ENCODE results near the gene SFMBT2.

SFMBT2 gene

DNA sequence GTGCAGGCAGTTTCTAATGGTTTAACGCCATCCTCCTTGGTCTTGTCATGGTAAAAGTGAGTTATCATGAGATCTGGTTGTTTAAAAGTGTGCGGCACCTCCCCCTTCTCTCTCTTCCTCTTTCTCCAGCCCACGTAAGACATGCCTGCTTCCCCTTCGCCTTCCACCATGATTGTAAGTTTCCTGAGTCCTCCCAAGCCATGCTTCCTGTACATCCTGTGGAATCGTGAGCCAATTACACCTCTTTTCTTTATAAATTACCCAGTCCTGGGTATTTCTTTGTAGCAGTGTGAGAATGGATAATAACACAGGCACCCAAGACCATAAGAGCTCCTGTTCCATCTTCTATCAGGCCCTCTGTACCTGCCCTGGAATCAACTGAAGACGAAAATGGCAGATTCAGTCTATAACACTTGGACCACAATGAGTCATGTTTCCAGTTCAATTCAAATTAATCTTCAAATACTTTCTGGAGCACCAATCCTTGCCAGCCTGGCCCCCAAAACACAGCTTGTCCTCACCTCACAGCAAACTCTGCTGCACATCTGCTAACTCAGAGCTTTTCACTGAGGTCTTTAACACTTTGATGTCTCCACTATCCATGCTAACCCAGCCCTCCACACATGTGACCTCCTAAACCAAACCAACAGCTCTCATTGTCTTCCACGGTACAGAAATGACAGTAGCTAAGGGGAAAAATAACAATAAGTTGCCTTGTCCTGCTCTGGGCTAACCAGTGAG lies 73.2 kb downstream of the SFMBT2 start:
- Histone ChIP-seq H3K27ac (ENCODE audit: low read depth, low read length) (no peak overlapping the region), H3K27me3 (ENCODE audit: control insufficient read depth in 5 of 5, insufficient read depth in 4 of 5, low read length in 5 of 5) (no peaks in the 10 kb centered on the region), H3K36me3 (ENCODE audit: control insufficient read depth in 5 of 5, insufficient read depth in 5 of 5, low read length in 5 of 5) (peaks cover 0 to 3% (median 0%) of the 10 kb centered on the region in 5 donors), H3K9ac (ENCODE audit: low read length in 5 of 5) (no peak overlapping the region), H3K4me3 (ENCODE audit: low read depth in 1 of 5, low read length in 5 of 5) (no peak overlapping the region), H3K9me3 (ENCODE audit: control insufficient read depth in 5 of 5, low read length in 5 of 5) (no peaks in the 10 kb centered on the region), H3K4me1 (ENCODE audit: control insufficient read depth in 5 of 5, insufficient read depth in 5 of 5, low read length in 5 of 5) (peaks cover 0 to 20% (median 0%) of the 10 kb centered on the region in 5 donors)

DNA sequence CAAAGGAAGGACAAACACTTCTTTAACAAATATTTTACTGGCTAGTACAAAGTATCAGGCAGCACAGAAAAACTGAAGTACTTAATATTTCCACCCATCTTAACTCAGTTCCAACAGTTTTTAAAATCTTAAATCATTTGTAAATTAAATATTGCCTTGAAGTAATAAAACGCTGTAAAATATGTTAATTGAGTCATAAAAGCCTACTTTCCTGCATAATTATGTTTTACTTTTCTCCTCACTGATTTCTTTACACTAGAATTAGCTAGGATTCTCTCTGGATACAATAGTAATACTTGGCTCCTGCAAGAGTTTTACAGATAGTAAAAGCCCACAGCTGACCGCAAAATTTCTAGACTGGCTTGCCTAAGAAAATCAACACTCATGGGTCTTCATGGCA lies 74.9 kb downstream of the SFMBT2 start:
- Histone ChIP-seq H3K9ac (ENCODE audit: low read length in 5 of 5) (no peak overlapping the region), H3K9me3 (ENCODE audit: control insufficient read depth in 5 of 5, low read length in 5 of 5) (no peaks in the 10 kb centered on the region), H3K27me3 (ENCODE audit: control insufficient read depth in 5 of 5, insufficient read depth in 4 of 5, low read length in 5 of 5) (no peaks in the 10 kb centered on the region), H3K27ac (ENCODE audit: low read depth, low read length) (no peak overlapping the region), H3K4me3 (ENCODE audit: low read depth in 1 of 5, low read length in 5 of 5) (no peak overlapping the region), H3K4me1 (ENCODE audit: control insufficient read depth in 5 of 5, insufficient read depth in 5 of 5, low read length in 5 of 5) (peaks cover 0 to 20% (median 0%) of the 10 kb centered on the region in 5 donors), H3K36me3 (ENCODE audit: control insufficient read depth in 5 of 5, insufficient read depth in 5 of 5, low read length in 5 of 5) (peaks cover 0 to 3% (median 0%) of the 10 kb centered on the region in 5 donors)

DNA sequence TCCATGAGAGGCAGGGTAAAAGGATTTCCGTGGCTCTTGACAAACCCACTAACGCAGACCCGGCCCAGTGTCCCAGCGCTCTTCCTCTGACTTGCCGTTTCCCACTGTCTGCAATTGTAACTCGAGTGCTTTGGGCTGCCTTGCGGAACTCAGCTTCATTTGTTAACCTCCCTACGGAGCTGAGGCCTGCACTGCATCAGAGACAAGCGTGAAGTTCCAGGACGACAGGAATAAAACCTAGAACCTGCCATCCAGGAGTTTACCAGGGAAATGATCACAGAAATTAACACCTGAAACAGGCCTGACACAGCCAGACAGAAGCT lies 76.2 kb downstream of the SFMBT2 start:
- H3K27me3 ChIP-seq (ENCODE audit: control insufficient read depth in 5 of 5, insufficient read depth in 4 of 5, low read length in 5 of 5) = no peaks in the 10 kb centered on the region
- peaks cover 0 to 1% (median 0%) of the 10 kb centered on the region in 5 donors for H3K36me3 ChIP-seq (ENCODE audit: control insufficient read depth in 5 of 5, insufficient read depth in 5 of 5, low read length in 5 of 5)
- peak overlapping the region; percentile 40 for H3K27ac ChIP-seq (ENCODE audit: low read depth, low read length)
- no peak overlapping the region for H3K4me3 ChIP-seq (ENCODE audit: low read depth in 1 of 5, low read length in 5 of 5)
- peaks cover 0 to 20% (median 0%) of the 10 kb centered on the region in 5 donors for H3K4me1 ChIP-seq (ENCODE audit: control insufficient read depth in 5 of 5, insufficient read depth in 5 of 5, low read length in 5 of 5)
- H3K9me3 ChIP-seq (ENCODE audit: control insufficient read depth in 5 of 5, low read length in 5 of 5) = peaks cover 0 to under 1% (median under 1%) of the 10 kb centered on the region in 5 donors
- H3K9ac ChIP-seq (ENCODE audit: low read length in 5 of 5) = no peak overlapping the region

DNA sequence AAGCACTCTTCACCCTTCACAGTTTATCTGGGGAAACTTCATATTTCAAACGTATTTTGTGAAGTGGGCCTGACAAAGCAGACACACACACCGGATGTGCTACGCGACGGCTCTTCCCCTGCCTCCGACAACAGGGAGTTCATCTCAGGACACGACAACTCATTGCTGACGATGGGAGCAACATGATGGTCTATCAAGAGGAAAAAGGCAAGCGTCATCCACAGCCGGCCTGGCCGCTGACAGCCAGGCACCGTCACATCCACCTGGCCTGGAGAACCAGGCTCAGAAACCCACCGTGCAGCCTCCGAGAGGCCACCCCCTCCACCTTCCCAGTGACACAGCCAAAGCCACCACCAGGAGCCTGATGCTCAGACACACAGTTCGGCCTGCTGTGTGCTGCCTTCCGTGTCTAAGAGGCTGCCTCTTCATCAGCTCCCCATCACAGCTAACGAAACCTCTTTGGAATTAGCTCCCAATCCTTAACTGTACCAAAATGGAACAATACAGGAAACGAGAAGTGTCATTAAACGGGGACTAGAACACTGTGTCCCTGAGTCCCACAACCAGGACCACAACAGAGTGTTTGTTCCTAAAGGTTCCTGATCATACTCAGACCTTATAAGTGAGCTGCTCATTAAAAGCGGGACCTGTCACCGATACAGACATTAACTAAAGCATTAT lies 76.7 kb downstream of the SFMBT2 start:
- Histone ChIP-seq H3K9me3 (ENCODE audit: control insufficient read depth in 5 of 5, low read length in 5 of 5) (peaks cover 0 to 6% (median 3%) of the 10 kb centered on the region in 5 donors), H3K4me3 (ENCODE audit: low read depth in 1 of 5, low read length in 5 of 5) (peak overlapping the region in 2 of 5 donors; percentile 36 to 40), H3K36me3 (ENCODE audit: control insufficient read depth in 5 of 5, insufficient read depth in 5 of 5, low read length in 5 of 5) (peaks cover 0 to 4% (median 0%) of the 10 kb centered on the region in 5 donors), H3K27ac (ENCODE audit: low read depth, low read length) (peak overlapping the region; percentile 40), H3K4me1 (ENCODE audit: control insufficient read depth in 5 of 5, insufficient read depth in 5 of 5, low read length in 5 of 5) (peaks cover 0 to 20% (median 0%) of the 10 kb centered on the region in 5 donors), H3K9ac (ENCODE audit: low read length in 5 of 5) (peak overlapping the region in 2 of 5 donors; percentile 10 to 44), H3K27me3 (ENCODE audit: control insufficient read depth in 5 of 5, insufficient read depth in 4 of 5, low read length in 5 of 5) (no peaks in the 10 kb centered on the region)

DNA sequence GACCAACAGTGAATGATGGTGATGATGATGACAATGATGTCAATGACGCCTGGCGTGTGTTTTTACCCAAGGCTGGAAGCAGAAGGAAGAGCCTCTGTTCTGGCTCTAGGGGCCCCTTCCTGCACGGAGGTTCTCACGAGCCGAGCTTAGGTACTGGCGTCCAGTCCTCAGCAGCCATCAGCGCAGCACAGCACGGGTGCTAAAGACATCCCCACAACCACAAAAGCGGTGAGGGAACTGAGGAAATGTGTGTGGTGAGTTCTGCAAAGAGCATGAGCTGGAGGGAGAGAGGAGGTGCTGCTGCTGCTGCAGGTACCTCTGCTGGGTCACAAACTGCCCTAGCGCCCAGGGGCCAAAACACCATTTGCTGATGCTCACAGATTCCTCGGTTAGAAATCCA lies 81.6 kb downstream of the SFMBT2 start:
- Histone ChIP-seq H3K36me3 (ENCODE audit: control insufficient read depth in 5 of 5, insufficient read depth in 5 of 5, low read length in 5 of 5) (peaks cover 0 to 6% (median 0%) of the 10 kb centered on the region in 5 donors), H3K9me3 (ENCODE audit: control insufficient read depth in 5 of 5, low read length in 5 of 5) (peaks cover 4 to 22% (median 18%) of the 10 kb centered on the region in 5 donors), H3K9ac (ENCODE audit: low read length in 5 of 5) (no peak overlapping the region), H3K4me3 (ENCODE audit: low read depth in 1 of 5, low read length in 5 of 5) (no peak overlapping the region), H3K27me3 (ENCODE audit: control insufficient read depth in 5 of 5, insufficient read depth in 4 of 5, low read length in 5 of 5) (no peaks in the 10 kb centered on the region), H3K27ac (ENCODE audit: low read depth, low read length) (no peak overlapping the region), H3K4me1 (ENCODE audit: control insufficient read depth in 5 of 5, insufficient read depth in 5 of 5, low read length in 5 of 5) (peaks cover 0 to 4% (median 0%) of the 10 kb centered on the region in 5 donors)

DNA sequence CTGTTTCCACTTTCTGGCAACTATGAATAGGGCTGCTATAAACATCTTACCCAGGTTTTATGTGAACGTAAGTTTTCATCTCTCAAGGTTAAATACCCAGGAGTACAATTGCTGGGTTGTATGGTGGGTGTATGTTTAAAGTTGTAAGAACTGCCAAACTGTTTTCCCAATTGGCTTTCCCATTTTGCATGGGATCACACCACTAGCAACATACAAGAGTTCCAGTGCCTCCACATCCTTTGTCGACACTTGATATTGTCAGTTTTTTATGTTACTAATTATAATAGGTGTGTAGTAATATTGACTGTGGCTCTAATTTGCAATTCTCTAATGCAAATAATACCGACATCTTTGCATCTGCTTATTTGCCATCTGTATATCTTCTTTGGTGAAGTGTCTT lies 82.9 kb downstream of the SFMBT2 start:
- Histone ChIP-seq H3K4me3 (ENCODE audit: low read depth in 1 of 5, low read length in 5 of 5) (no peak overlapping the region), H3K27ac (ENCODE audit: low read depth, low read length) (no peak overlapping the region), H3K36me3 (ENCODE audit: control insufficient read depth in 5 of 5, insufficient read depth in 5 of 5, low read length in 5 of 5) (peaks cover 0 to 6% (median 0%) of the 10 kb centered on the region in 5 donors), H3K27me3 (ENCODE audit: control insufficient read depth in 5 of 5, insufficient read depth in 4 of 5, low read length in 5 of 5) (no peaks in the 10 kb centered on the region), H3K9me3 (ENCODE audit: control insufficient read depth in 5 of 5, low read length in 5 of 5) (peaks cover 4 to 22% (median 18%) of the 10 kb centered on the region in 5 donors), H3K4me1 (ENCODE audit: control insufficient read depth in 5 of 5, insufficient read depth in 5 of 5, low read length in 5 of 5) (no peaks in the 10 kb centered on the region), H3K9ac (ENCODE audit: low read length in 5 of 5) (no peak overlapping the region)

DNA sequence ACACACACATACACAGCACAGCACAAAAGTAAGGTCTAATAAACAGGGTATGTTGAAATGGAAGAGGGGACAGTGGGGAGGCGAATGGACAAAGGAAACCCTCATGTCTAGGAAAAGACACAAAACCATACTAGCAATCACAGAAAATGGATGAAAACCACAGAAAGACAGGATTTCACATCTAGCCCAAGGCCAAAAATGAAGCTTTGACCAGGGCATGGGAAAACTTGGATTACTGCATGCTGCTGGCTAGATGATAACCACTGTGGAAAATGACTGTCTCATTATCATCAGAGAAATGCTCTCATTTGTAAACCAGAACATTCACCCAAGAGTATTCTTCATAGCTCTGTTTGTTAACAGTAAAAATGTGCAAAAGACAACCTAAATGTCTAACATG lies 88.2 kb downstream of the SFMBT2 start:
- H3K4me3 ChIP-seq (ENCODE audit: low read depth in 1 of 5, low read length in 5 of 5) = no peak overlapping the region
- H3K4me1 ChIP-seq (ENCODE audit: control insufficient read depth in 5 of 5, insufficient read depth in 5 of 5, low read length in 5 of 5) = peaks cover 0 to 17% (median 11%) of the 10 kb centered on the region in 5 donors
- peaks cover 0 to 6% (median 1%) of the 10 kb centered on the region in 5 donors for H3K9me3 ChIP-seq (ENCODE audit: control insufficient read depth in 5 of 5, low read length in 5 of 5)
- H3K27me3 ChIP-seq (ENCODE audit: control insufficient read depth in 5 of 5, insufficient read depth in 4 of 5, low read length in 5 of 5) = no peaks in the 10 kb centered on the region
- H3K27ac ChIP-seq (ENCODE audit: low read depth, low read length) = no peak overlapping the region
- no peaks in the 10 kb centered on the region for H3K36me3 ChIP-seq (ENCODE audit: control insufficient read depth in 5 of 5, insufficient read depth in 5 of 5, low read length in 5 of 5)
- no peak overlapping the region for H3K9ac ChIP-seq (ENCODE audit: low read length in 5 of 5)

DNA sequence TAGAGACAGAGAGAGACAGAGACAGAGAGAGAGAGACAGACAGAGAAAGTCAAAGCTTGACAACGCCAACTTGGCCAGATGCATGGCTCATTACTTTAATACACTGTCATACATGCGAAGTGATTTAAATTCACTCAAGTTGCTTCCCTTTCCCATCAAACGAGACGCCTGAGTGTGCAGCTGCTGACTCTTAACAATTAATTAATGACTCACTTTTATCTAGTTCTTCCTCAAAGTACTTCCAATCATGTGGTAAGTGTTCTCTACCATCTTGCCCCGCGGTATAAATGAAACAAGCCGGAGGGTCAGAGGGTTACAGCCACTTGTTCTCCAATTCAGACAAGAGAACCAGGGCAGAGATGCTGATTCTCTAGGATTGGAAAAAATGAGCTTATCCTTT lies 90.8 kb downstream of the SFMBT2 start:
- Histone ChIP-seq H3K9me3 (ENCODE audit: control insufficient read depth in 5 of 5, low read length in 5 of 5) (no peaks in the 10 kb centered on the region), H3K4me3 (ENCODE audit: low read depth in 1 of 5, low read length in 5 of 5) (no peak overlapping the region), H3K36me3 (ENCODE audit: control insufficient read depth in 5 of 5, insufficient read depth in 5 of 5, low read length in 5 of 5) (no peaks in the 10 kb centered on the region), H3K9ac (ENCODE audit: low read length in 5 of 5) (no peak overlapping the region), H3K27ac (ENCODE audit: low read depth, low read length) (no peak overlapping the region), H3K4me1 (ENCODE audit: control insufficient read depth in 5 of 5, insufficient read depth in 5 of 5, low read length in 5 of 5) (peaks cover 0 to 17% (median 11%) of the 10 kb centered on the region in 5 donors), H3K27me3 (ENCODE audit: control insufficient read depth in 5 of 5, insufficient read depth in 4 of 5, low read length in 5 of 5) (no peaks in the 10 kb centered on the region)

DNA sequence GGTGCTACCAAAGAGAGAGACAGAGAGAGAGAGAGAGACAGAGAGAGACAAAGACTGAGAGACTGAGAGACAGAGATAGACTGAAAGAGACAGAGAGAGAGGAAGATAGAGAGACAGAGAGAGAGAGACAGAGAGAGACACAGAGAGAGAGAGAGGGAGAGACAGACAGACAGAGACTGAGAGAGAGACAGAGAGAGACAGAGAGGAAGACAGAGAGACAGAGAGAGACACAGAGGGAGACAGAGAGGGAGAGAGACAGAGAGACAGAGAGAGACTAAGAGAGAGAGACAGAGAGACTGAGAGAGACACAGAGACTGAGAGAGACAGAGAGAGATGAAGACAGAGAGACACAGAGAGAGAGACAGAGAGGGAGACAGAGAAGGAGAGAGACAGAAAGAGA lies 91.2 kb downstream of the SFMBT2 start:
- no peak overlapping the region for H3K4me3 ChIP-seq (ENCODE audit: low read depth in 1 of 5, low read length in 5 of 5)
- peaks cover 0 to 17% (median 11%) of the 10 kb centered on the region in 5 donors for H3K4me1 ChIP-seq (ENCODE audit: control insufficient read depth in 5 of 5, insufficient read depth in 5 of 5, low read length in 5 of 5)
- no peaks in the 10 kb centered on the region for H3K9me3 ChIP-seq (ENCODE audit: control insufficient read depth in 5 of 5, low read length in 5 of 5)
- no peaks in the 10 kb centered on the region for H3K27me3 ChIP-seq (ENCODE audit: control insufficient read depth in 5 of 5, insufficient read depth in 4 of 5, low read length in 5 of 5)
- no peak overlapping the region for H3K27ac ChIP-seq (ENCODE audit: low read depth, low read length)
- H3K36me3 ChIP-seq (ENCODE audit: control insufficient read depth in 5 of 5, insufficient read depth in 5 of 5, low read length in 5 of 5) = no peaks in the 10 kb centered on the region
- no peak overlapping the region for H3K9ac ChIP-seq (ENCODE audit: low read length in 5 of 5)

DNA sequence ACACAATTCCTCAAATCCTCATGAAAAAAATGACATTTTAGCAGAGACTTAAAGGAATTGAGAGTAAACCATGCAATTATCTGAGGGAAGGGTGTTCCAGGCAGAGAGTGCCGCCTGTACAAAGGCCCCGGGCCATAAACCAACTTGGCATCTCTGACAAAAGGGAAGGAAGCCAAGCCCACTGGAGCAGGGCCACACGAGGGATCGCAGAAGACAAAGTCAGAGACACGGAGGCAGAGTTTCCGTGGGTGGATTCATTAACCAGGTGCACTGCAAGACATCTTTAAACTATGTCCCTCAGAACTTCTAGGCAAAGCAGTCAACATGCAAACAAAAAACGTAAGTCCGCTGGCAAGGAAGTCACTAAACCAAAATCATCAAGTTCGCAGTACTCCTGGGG lies 92.0 kb downstream of the SFMBT2 start:
- H3K9ac ChIP-seq (ENCODE audit: low read length in 5 of 5) = no peak overlapping the region
- H3K27me3 ChIP-seq (ENCODE audit: control insufficient read depth in 5 of 5, insufficient read depth in 4 of 5, low read length in 5 of 5) = no peaks in the 10 kb centered on the region
- H3K4me3 ChIP-seq (ENCODE audit: low read depth in 1 of 5, low read length in 5 of 5) = no peak overlapping the region
- no peaks in the 10 kb centered on the region for H3K9me3 ChIP-seq (ENCODE audit: control insufficient read depth in 5 of 5, low read length in 5 of 5)
- H3K27ac ChIP-seq (ENCODE audit: low read depth, low read length) = no peak overlapping the region
- no peaks in the 10 kb centered on the region for H3K36me3 ChIP-seq (ENCODE audit: control insufficient read depth in 5 of 5, insufficient read depth in 5 of 5, low read length in 5 of 5)
- H3K4me1 ChIP-seq (ENCODE audit: control insufficient read depth in 5 of 5, insufficient read depth in 5 of 5, low read length in 5 of 5) = peaks cover 0 to 17% (median 11%) of the 10 kb centered on the region in 5 donors
